Natural killer cell (primary cell): ENCODE results near the gene DOLPP1. TPM values are rescaled to one million over a fixed set of nuclear protein-coding genes. Genes with fewer than 3 reads are reported as not detected.
"Not testable (repeated sequence)": the region's sequence is repeated elsewhere in the genome, so short reads cannot be mapped to it uniquely, and the experiment has no call there.

ENCODE experiments used
- ATAC-seq, 3 donors: fragments of 150-1000 bp in 2 of 3; fragments of 200-7000 bp in 1 of 3; cut with Tn5 transposase; 1 replicate in 1 of 3; 2 replicates in 2 of 3; pipeline ENCODE4 v1.10.0; 2021; ENCODE audit warnings: mild to moderate bottlenecking in 2 of 3, moderate library complexity in 2 of 3
- DNase-seq, 2 donors: peaks; one replicate each; pipeline versions ENCODE4 v3.0.0 to v3.0.0-alpha.2; 2013 to 2021; ENCODE audit warnings: mixed read lengths in 1 of 2
- H3K27ac ChIP-seq: one replicate; pipeline ENCODE4 v1.5.1; 2013; ENCODE audit warnings: mild to moderate bottlenecking, low read length
- H3K27me3 ChIP-seq: one replicate; pipeline ENCODE4 v1.6.1; 2013; ENCODE audit warnings: low read length; ENCODE audit not compliant: control insufficient read depth, insufficient read depth
- H3K36me3 ChIP-seq: one replicate; pipeline ENCODE4 v1.6.1; 2013; ENCODE audit warnings: low read length; ENCODE audit not compliant: control insufficient read depth, insufficient read depth
- H3K4me1 ChIP-seq: one replicate; pipeline ENCODE4 v1.6.1; 2013; ENCODE audit warnings: low read length; ENCODE audit not compliant: control insufficient read depth, insufficient read depth
- H3K4me3 ChIP-seq: one replicate; pipeline ENCODE4 v1.5.1; 2013; ENCODE audit warnings: low read length
- H3K9me3 ChIP-seq: one replicate; pipeline ENCODE4 v1.6.1; 2013; ENCODE audit warnings: low read length; ENCODE audit not compliant: control insufficient read depth, insufficient read depth
- H3K27ac Mint-ChIP-seq, 2 donors: one replicate each; pipeline ENCODE4 v1.8.0; 2022; ENCODE audit warnings: mild to moderate bottlenecking in 2 of 2, mixed read lengths in 2 of 2, moderate library complexity in 1 of 2
- H3K27me3 Mint-ChIP-seq, 2 donors: one replicate each; pipeline ENCODE4 v1.8.0; 2022; ENCODE audit warnings: low read depth in 2 of 2, mixed read lengths in 2 of 2
- H3K36me3 Mint-ChIP-seq: one replicate; pipeline ENCODE4 v1.8.0; 2022; ENCODE audit warnings: mixed read lengths
- H3K4me1 Mint-ChIP-seq, 2 donors: one replicate each; pipeline ENCODE4 v1.8.0; 2022; ENCODE audit warnings: mixed read lengths in 2 of 2
- H3K4me3 Mint-ChIP-seq: one replicate; pipeline ENCODE4 v1.8.0; 2022; ENCODE audit warnings: mild to moderate bottlenecking, moderate library complexity, mixed read lengths
- H3K9me3 Mint-ChIP-seq, 2 donors: one replicate each; pipeline ENCODE4 v1.8.0; 2022; ENCODE audit warnings: mixed read lengths in 2 of 2
- WGBS: methylation state at CpG from one replicate; pipeline ENCODE4 v1.1.7; 2013; ENCODE audit warnings: missing lambda C conversion rate; ENCODE audit not compliant: insufficient coverage; 5-methylcytosine and 5-hydroxymethylcytosine counted together
- intact Hi-C: fragments of 100-400 bp; cut with micrococcal nuclease; formaldehyde crosslinking; loops from one replicate; pipeline ENCODE4 v1.14.2; 2022
- total RNA-seq, 4 donors: library from RNA; stranded (reverse); fragments of 120-200 nt in 1 of 4; gene quantifications; one replicate each; pipeline versions ENCODE4 v1.2.3 to v1.2.4, GENCODE V29; 2013 to 2022
- TF ChIP-seq, protein P1 (sequence below): fragments of 200-600 bp; IDR thresholded peaks from one replicate; pipeline ENCODE4 v1.8.0; 2022; ENCODE audit warnings: antibody characterized with exemption

Gene DOLPP1
- total RNA-seq, 3 donors from 2014 or later (not counting 1 experiment from before 2014, with no cell fraction given) = 7.5 to 11.6 (median 7.8) TPM

DNA sequence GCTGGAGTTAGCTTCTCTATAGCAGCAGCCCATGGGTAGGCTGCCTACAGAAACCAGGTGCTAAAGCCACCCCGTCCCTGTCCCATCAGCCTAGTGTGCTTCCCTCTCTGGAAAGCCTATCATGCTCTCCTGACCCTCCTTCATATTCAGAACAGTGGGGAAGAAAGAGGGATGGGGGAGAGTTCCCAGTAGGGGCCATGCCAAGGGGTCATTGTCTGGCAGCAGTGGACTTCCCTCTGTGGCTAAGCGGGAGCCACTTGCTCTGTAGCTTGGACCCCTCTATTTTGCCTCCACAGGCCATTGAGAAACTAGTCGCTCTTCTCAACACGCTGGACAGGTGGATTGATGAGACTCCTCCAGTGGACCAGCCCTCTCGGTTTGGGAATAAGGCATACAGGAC, 47.8 kb downstream of the DOLPP1 start:
- Histone ChIP-seq H3K4me1 (peaks cover 8% of the 10 kb centered on the region), H3K36me3 (peaks cover 42% of the 10 kb centered on the region), H3K27ac (no peak overlapping the region), H3K4me3 (no peak overlapping the region), H3K27me3 (no peaks in the 10 kb centered on the region), H3K9me3 (no peaks in the 10 kb centered on the region)
- TF ChIP-seq, protein P1, sequence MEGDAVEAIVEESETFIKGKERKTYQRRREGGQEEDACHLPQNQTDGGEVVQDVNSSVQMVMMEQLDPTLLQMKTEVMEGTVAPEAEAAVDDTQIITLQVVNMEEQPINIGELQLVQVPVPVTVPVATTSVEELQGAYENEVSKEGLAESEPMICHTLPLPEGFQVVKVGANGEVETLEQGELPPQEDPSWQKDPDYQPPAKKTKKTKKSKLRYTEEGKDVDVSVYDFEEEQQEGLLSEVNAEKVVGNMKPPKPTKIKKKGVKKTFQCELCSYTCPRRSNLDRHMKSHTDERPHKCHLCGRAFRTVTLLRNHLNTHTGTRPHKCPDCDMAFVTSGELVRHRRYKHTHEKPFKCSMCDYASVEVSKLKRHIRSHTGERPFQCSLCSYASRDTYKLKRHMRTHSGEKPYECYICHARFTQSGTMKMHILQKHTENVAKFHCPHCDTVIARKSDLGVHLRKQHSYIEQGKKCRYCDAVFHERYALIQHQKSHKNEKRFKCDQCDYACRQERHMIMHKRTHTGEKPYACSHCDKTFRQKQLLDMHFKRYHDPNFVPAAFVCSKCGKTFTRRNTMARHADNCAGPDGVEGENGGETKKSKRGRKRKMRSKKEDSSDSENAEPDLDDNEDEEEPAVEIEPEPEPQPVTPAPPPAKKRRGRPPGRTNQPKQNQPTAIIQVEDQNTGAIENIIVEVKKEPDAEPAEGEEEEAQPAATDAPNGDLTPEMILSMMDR = no peak
- H3K4me1 Mint-ChIP-seq = peaks cover 5 to 7% of the 10 kb centered on the region in 2 donors
- H3K9me3 Mint-ChIP-seq = no peaks in the 10 kb centered on the region
- ATAC-seq (no peak), DNase-seq (no peak)
- H3K27me3 Mint-ChIP-seq = no peaks in the 10 kb centered on the region
- H3K4me3 Mint-ChIP-seq = no peak overlapping the region
- intact Hi-C loops = no loop called here
- peaks cover 13% of the 10 kb centered on the region for H3K36me3 Mint-ChIP-seq
- 97% methylated on average over 5 of the region's 5 CpGs for WGBS
- H3K27ac Mint-ChIP-seq = no peak overlapping the region

- peaks cover 13% of the 10 kb centered on the region for H3K36me3 Mint-ChIP-seq
Measured at GRCh38 chr9:129130271-129130670, 49.4 kb downstream of the DOLPP1 start.

GRCh38 chr9:129130791-129131190, 49.9 kb downstream of the DOLPP1 start:
- TF ChIP-seq, protein P1 = no peak
- Mint-ChIP-seq H3K4me3 (no peak overlapping the region), H3K27me3 (no peaks in the 10 kb centered on the region), H3K9me3 (no peaks in the 10 kb centered on the region), H3K36me3 (peaks cover 13% of the 10 kb centered on the region), H3K4me1 (peaks cover 5 to 7% of the 10 kb centered on the region in 2 donors), H3K27ac (no peak overlapping the region)
- H3K27ac ChIP-seq = no peak overlapping the region
- ATAC-seq (no peak), DNase-seq (no peak)
- 71% methylated on average over 3 of the region's 3 CpGs for WGBS
- no peaks in the 10 kb centered on the region for H3K27me3 ChIP-seq
- H3K9me3 ChIP-seq = no peaks in the 10 kb centered on the region
- peaks cover 8% of the 10 kb centered on the region for H3K4me1 ChIP-seq
- H3K4me3 ChIP-seq = no peak overlapping the region
- intact Hi-C loops = loop anchor here (1.0 to 5.0 kb wide), 5 partner anchors 480 to 660 kb away; no protein-coding TSS in a partner anchor
- H3K36me3 ChIP-seq = peaks cover 35% of the 10 kb centered on the region

More at GRCh38 chr9:129130271-129130670, 49.4 kb downstream of the DOLPP1 start:
- H3K27ac Mint-ChIP-seq, H3K4me1 ChIP-seq, H3K4me3 ChIP-seq, ATAC-seq, H3K9me3 ChIP-seq, DNase-seq, H3K9me3 Mint-ChIP-seq, H3K4me3 Mint-ChIP-seq, H3K27me3 Mint-ChIP-seq, H3K4me1 Mint-ChIP-seq, H3K27ac ChIP-seq, H3K27me3 ChIP-seq: not testable (repeated sequence)
- peaks cover 34% of the 10 kb centered on the region for H3K36me3 ChIP-seq
- intact Hi-C loops = loop anchor here (2.0 to 5.0 kb wide), 4 partner anchors 481 to 661 kb away; no protein-coding TSS in a partner anchor
- 97% methylated on average over 7 of the region's 7 CpGs for WGBS

DNA sequence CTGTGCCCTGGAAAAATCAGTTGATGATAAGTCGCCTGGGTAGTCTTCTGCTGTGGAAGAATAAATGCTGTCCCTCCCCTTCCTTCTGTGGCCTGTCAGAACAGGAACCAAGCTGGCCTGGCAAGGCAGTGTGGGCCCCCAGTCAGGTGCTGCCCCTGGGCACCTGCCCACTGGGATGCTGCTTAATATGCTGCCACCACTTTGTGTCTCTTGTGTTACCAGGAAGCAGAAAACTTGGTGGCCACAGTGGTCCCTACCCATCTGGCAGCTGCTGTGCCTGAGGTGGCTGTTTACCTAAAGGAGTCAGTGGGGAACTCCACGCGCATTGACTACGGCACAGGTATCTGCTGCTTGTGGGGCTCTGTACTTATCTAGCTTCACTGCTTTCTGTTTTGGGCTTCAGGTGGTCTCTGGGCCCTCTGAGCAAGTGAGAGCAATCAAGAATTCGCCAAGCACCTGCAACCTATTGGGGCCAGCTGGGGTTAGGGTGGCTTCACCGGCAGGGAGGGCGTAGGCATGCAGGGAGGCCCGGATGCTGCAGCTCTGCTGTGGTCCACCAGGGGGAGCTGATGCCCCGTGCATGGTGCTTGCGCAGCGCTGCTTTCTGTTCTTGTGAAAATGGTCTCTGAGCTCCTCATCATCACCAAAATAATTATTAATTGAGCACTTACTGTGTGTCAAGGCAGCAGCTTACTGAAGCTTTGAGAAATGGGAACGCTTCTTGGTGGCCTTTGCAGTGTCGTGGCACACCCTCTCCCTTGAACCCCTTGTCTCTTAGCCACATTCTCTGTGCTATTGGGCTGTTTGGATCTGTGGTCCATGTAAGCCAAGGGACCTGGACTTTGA, 50.6 kb downstream of the DOLPP1 start:
- Histone ChIP-seq H3K4me1 (peaks cover 8% of the 10 kb centered on the region), H3K4me3 (no peak overlapping the region), H3K9me3 (no peaks in the 10 kb centered on the region), H3K27me3 (no peaks in the 10 kb centered on the region), H3K27ac (no peak overlapping the region), H3K36me3 (peaks cover 35% of the 10 kb centered on the region)
- H3K4me1 Mint-ChIP-seq = peaks cover 5 to 7% of the 10 kb centered on the region in 2 donors
- H3K9me3 Mint-ChIP-seq = no peaks in the 10 kb centered on the region
- no peak overlapping the region for H3K27ac Mint-ChIP-seq
- DNase-seq = peak; percentile 80 to 92
- intact Hi-C loops = loop anchor here (1.0 to 5.0 kb wide), 5 partner anchors 479 to 659 kb away; no protein-coding TSS in a partner anchor
- WGBS = 45% methylated on average over 13 of the region's 13 CpGs
- ATAC-seq = peak; percentile 94 to 100 (median 99)
- H3K36me3 Mint-ChIP-seq = peaks cover 13% of the 10 kb centered on the region
- TF ChIP-seq, protein P1 = peak; percentile 98
- H3K27me3 Mint-ChIP-seq = no peaks in the 10 kb centered on the region
- H3K4me3 Mint-ChIP-seq = no peak overlapping the region
